GM19035 (cell line): ENCODE data around the gene UBAC2.
"Not testable (repeated sequence)": the region's sequence is repeated elsewhere in the genome, so short reads cannot be mapped to it uniquely, and the experiment has no call there.

ENCODE experiments used
- ATAC-seq: cut with Tn5 transposase; IDR thresholded peaks from one replicate; pipeline ENCODE4 v1.9.1; 2021; ENCODE audit not compliant: unreplicated experiment

Gene UBAC2

DNA sequence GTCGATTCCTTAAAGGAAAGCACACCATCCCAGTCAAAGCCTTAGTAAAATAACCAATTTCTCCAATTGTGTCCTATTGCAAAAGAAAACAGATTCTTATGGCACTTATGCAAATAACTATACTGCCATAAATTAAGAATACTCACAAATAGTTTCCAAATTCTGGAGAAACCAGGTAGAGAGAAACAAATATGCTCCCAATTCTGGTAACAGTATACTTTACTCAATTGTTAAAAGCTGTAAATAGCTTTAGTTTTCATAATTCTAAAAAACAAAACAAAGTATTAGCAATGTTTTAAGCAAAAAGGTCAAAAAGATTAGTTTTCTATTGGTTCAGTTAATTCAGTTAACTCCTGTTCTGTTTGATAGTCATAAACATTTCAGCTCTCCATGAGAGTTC is 18.2 kb upstream of the UBAC2 start:
- no peak for ATAC-seq

DNA sequence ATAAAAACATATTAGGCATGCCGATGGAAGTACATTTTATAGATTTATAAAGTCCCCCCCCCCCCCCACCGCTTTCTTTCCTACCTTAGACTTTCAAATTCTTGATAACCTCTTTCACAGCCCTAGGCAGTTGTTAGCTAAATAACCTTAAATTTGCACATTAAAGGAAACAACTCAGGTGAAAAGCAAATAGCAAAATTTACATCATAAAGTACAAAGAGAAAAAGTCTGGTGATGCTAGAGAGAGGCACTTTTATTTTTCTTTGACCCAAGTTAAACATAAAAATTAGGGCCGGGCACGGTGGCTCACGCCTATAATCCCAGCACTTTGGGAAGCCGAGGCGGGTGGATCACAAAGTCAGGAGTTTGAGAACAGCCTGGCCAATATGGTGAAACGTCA is 15.0 kb upstream of the UBAC2 start:
- no peak for ATAC-seq

DNA sequence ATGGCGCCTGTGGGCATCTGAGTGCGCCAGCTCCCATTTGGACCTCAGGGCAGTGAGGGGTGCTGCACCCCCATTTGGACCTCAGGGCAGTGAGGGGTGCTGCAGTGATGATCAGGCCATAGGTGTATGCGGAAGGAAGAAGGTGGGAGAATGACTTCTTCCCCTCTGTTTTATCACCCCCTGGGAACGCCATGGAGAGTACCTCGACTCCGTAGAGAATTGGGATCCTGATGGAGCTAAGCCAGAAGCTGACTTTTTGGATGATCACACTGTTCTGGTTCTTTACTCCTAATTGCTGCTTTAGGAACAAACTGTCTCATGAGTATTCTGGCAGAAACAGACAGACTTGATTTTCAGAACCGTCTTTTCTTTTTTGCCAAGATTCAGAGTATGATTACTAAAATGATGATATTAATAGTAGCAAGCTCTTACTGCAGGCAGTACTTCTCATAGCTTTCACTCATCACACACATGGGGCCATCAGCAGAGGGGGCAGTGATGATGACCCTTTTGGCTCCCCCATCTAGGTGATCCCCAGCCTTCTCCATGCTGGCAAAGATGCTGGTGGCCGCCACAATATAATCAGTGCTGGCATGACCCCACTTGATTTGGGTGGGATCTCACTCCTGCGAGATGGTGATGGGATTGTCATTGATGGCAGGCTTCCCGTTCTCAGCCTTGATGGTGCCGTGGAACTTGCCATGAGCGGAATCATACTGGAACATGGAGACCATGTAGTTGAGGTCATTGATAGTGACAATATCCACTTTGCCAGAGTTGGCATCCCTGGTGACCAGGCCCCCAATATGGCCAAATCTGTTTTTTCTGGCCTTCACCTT is 10.3 kb upstream of the UBAC2 start:
- ATAC-seq = no peak

DNA sequence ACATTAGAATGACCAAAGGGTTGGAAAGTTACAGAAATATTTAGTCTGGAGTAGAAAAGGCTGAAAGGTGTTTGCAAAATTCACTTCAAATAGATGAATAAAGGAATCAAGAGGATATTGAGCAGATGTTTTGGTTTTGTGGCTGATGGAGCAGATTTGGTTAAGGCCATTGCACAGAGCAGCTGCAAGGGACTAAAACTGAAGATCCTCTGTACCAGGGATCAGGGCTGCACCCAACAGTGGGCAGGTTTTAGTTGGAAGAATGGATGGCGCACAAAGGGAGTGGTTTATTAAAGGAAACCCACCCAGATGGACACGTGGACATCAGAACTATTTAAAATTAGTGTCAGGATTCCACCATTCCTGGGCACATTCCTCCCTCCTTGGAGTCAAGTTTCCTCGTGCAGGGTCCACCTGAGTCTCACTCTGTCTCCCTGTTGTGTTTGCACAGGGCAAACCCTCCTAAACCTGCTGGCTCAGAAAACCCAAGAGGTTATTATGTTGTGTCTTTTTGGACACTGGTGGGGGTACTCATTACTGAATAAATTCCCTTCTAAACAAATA is 9.2 kb upstream of the UBAC2 start:
- no peak for ATAC-seq

DNA sequence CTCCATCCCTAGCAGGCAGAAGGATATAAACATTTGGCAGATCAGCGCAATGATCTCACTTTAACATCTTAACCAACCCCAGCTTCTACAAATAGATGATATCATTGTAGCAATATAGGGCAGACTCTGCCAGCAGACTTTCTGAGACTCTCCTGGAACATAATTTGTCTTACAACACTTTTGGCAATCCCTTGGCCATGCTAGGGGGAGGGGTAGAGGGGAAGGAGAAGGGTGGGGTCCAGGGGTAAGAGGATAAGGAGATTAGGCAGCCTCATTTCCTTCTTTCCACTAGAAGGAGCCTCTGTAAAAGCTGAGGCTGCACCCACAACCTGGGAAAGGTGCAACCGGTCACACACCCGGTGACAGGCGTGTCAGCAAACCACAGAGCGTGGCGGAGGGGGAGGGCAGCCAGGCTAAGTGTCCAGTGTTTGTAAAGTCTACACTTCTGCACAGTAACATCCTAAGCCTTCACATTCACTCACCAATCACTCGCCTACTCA is 8.7 kb upstream of the UBAC2 start:
- ATAC-seq = no peak

DNA sequence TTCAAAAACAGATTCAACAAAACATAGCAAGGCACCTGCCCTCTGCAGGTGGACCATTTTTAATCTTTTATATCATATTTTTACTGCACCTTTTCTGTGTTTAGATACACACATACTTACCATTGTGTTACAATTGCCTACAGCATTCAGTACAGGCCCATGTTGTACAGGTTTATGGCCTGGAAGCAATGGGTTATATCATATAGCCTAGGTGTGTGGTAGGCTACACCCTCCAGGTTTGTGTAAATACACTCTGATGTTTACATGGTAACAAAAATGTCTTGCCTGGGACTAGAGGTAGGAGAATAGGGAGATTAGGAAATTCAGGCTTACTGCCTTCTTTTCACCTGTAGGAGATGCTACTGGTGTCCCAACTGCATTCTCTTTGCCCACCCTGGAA is 8.2 kb upstream of the UBAC2 start:
- no peak for ATAC-seq

DNA sequence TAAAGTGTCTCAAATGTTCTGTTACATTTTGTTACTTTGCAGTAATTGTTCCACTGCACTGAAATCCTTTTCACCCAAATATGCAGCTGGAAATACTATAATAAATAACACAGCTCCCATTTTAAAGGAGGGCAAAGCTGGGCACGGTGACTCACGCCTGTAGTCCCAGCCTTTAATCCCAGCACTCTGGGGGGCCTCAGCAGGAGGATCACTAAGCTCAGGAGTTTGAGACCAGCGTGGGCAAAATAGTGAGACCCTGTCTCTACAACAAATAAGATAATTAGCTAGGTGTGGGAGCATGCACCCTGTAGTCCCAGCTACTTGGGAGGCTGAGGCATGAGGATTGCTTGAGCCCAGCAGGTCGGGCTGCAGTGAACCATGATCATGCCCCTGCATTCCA is 7.5 kb upstream of the UBAC2 start:
- ATAC-seq = no peak

DNA sequence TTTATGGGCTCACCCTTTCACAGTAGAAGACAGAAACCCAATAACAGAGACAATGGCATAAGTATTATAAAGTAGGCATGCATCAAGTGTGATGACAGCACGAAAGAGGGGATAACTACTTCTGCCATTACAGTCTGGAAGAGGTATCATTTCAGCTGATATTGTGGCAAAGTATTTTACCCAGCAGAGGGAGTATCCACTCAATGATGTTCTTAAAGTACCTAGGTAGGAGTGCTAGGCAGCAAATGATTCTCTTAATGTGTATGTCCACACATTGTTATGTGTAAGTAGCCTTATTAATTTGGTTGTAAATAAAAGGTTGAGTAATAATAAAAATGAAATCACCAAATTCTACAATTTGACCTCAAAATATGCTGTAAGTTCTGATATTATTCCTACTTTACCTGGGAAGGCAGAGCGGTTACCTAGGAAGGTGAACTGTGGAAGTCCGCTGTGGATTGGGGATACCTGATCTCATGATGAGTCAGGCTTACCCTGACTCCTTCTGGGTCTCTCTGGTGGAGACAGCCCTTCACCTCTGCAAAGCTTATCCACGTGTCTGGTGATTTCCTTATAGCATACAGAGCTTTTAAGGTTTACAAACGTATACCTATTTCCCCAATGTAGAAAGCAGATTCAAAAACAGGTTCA is 4.1 kb upstream of the UBAC2 start:
- no peak for ATAC-seq

DNA sequence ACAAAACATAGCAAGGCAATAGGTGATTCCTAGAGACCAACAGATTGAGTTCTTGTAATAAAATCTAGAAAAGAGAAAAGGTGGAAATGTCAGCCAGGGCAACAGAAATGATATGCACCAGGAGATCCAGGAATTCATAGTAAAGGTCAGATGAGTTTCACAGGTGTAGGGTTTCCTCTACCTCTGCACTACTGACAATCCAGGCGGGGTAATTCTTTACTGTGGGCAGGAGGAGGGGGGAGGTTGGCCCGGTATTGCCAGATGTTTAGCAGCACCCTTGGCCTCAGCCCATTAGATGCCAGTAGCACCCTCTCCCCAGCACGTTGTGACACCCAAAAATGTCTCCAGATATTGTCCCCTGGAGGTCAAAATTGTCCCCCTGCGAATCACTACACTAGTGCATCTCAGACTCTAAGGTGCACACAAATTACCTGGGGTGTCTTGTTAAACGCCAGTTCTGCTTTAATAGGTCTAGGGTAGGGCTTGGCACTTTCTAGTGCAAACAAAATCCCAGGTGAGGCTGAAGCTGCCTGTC is 3.5 kb upstream of the UBAC2 start:
- no peak for ATAC-seq

DNA sequence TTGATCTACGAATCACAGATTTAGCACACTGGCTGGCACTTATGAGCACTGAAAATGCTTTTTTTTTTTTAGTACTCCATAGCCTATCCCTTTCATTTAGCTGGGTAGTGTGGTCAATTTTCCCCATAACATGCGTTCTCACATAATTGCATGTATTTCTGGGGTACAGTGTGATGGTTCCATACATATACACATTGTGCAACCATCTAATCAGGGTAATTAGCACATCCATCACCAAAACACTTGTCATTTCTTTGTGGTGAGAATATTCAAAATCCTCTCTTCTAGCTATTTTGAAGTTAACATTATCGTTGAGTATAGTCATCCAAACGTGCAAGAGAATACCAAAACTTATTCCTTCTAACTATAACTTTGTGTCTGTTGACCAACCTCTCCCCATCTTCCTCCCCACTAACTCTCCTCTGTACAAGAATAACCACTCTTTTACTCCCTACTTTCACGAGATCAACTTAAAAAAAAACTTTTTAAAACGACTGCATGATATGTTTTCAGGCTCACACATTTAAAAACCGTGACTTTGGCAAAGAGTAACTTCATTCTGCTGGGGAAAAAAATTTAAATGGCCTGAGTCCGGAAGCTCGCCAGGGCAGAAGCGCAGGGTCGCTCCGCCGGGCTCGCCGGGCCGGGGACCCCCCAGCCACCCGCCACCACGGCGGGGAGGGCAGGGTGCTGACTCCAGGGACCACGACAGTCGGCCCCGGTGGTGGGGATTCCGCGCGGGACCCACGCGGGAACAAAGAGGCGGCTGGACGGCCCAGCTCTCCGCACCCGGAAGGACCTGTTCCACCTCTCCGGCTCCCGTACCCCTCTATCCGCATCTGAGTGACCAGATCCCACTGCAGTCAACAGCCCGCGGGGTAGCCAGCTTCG is 868 bp upstream of the UBAC2 start:
- peak; percentile 2 for ATAC-seq

DNA sequence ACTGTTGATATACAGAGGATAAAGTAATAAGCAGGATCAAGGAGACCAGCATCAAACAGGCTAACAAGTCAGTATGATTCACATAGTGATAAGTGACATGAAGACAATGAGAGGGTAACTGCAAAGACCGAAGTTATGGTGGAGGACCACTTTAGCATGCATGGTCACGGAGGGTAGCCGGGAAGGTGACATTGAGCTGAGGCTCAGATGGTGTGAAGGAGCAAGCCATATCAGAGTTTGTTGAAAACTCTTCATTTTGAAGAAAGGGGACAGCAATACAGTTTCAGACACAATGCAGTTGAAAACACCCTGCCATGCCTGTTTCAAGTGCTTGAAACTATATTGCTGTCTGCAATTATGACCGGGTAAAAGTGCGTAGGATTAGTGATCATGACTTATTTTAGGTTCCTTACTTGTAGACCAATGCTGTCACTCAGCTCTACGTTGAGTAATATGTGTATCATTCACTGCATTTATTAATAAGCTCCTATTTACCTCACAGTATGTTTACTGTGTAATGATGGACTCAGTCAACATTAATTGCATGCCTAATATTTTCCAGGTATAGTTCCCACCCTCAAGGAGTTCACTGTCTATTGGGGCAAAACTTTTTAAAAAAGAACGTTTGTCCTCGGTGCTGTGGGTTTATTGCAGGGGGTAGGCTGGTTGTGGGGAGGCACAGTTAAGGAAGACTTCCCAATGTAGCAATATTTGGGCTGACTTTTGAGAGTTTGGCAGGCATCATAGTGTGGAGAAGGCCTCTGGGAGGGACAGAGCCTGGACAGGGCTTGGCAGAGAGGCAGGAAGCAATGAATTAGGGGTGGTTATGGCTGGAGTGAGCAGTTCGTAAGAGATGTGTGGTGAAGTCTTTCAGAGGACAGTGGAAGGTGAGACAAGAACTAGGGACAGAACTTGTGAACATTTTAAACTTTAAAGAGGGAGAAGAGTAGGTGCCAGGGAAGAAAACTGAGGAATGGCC is 3.2 kb downstream of the UBAC2 start:
- no peak for ATAC-seq

DNA sequence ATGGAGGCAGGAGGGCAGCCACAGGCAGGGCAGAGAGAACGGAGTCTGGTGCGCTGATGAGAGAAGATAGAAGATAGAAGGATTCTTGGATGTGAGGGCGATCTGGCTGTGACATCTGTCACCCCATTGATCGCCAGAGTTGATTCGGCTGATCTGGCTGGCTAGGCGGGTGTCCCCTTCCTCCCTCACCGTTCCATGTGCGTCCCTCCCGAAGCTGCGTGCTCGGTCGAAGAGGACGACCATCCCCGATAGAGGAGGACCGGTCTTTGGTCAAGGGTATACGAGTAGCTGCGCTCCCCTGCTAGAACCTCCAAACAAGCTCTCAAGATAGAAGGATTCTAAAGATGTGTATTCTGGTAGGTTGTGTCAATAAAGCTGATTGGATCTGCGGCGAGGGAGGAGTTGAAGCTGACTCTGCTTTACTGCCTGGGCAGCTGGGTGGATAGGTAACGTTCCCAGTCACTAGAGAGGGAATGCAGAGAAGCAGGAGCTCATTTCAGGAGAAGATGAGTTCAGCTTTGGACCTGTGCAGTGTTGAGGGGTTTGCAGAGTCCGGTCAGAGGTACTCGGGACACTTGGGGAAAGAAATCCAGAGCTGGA is 5.1 kb downstream of the UBAC2 start:
- ATAC-seq = no peak

DNA sequence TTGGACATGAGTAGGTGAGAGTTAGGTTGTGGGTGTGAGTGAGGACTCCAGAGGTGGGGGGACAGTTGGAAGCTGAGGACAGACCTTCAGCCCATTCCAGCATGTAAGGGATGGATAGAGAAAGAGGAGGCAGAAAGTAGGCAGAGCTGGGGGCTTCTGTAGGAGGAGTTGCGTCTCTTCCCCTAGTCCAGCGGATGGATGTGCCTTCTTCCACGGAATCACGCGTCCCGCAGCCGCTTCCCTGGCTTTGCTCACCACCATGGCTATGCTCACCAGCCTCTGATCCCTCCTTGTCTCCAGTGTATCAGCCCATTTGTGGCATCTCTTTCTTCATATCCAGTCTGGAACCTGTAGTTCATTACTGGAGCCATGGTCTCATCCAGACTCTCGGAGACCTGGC is 5.6 kb downstream of the UBAC2 start:
- no peak for ATAC-seq

DNA sequence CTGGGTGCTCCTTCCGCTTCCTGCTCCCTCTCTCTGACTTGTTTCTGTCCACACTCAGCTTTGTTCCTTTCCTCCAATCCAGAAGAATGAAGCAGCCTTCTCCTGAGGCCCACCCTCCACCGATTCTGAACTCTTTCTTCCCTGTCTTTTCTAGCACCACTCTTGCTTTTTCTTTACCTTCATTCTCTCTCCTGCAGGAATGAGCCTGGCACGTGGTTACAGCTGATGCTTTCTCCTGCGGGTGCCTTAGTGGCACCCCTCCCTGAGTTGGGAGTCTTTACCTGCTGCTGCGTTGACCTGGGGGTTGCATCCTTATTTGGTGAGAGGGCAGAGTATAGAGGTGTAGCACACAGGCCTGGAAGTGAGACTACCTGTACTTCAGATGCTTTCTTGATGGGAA is 6.2 kb downstream of the UBAC2 start:
- no peak for ATAC-seq

DNA sequence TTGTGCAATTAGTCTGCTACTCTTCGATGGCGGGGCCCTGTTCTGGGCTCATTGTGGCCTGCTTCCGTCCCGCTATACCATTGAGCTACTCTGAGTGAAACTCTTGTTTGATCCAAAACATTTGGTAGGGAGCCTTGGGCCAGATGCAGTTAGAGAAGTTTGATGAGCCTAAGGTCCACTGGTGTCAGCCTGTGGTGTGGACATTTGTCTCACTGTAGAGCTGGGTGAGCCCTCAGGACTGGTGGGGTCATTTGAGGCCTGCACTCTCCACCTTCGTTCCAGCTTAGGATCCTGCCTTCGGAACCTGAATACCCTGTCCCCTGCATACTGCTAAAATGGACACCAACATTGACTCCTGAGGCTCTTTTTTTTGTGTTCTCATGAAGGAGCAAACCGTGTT is 6.9 kb downstream of the UBAC2 start:
- no peak for ATAC-seq

DNA sequence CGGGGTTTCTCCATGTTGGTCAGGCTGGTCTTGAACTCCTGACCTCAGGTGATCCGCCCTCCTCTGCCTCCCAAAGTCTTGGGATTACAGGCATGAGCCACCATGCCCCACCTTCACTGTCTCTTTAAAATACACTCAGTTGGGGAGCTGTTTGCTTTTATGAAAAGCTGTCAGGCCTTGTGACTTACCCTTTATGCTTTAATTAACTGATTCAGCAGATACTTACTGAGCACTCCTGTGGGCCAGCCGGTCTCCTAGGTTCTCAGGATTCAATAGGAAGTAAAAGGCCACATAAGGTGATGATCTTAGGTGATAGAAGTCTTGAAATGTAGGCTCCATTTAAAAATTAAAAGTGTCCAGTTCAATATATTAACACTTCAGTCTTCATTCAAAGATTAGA is 7.5 kb downstream of the UBAC2 start:
- ATAC-seq = no peak

DNA sequence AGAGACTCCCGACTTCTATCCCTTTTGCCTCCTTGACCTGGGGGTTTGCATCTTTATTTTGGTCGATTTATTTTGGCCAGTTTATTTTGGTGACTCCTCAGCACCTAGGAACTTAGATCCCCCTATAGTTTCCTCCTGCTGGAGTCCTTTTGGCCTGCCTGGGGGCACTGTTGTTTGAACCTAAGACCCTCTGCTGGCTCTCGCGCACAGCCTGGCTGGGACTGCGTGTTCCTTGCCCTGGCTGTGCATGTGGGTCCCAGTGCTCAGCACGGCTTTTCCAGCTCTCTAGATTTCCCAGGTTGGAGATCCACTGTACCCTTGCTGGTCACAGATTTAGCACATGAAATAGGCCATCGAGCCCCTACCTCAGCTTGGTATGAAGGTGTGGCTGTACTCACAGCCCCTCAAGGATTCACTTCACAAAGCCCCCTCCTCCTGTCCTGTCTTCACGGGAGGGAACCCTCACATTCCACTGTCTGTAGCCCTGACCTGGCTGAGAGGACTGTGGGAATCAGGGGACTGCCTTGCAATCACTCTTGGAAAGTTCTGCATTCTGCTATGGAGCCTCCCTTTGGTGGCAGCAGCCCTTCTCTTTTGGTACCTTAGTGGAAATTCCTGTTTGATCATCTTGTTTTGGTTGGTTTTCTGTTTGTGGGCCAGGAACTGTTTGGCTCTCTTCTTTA is 8.3 kb downstream of the UBAC2 start:
- ATAC-seq = no peak

DNA sequence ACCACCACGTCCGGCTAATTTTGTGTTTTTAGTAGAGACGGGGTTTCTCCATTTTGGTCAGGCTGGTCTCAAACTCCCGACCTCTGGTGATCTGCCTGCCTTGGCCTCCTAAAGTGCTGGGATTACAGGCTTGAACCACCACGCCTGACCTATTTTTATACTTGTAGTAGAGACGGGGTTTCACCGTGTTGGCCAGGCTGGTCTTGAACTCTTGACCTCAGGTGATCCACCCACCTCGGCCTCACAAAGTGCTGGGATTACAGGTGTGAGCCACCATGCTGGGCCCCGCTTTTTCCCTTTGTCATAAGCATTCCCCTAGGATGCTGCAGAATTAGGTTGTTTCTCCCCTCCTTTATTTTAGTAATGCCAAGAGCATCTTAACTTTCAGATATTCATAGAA is 10.0 kb downstream of the UBAC2 start:
- ATAC-seq = not testable (repeated sequence)
